Measurements from ENCODE around the gene PIKFYVE.

Gene PIKFYVE

GRCh38 chr2:208251098-208251497 lies 15.0 kb upstream of the PIKFYVE start:
- CTCF ChIA-PET = interaction anchor here (0.6 to 5.2 kb wide), 4 partner anchors 18 to 1470 kb away, joined by 3 to 53 read pairs (median 6); no protein-coding TSS in a partner anchor
- Histone ChIP-seq H3K4me3 (ENCODE audit: low read depth, low read length) (no peak overlapping the region), H3K9me3 (ENCODE audit: control insufficient read depth, insufficient read depth, low read depth, low read length) (no peaks in the 10 kb centered on the region), H3K36me3 (ENCODE audit: control insufficient read depth in 2 of 2, insufficient read depth in 1 of 2, low read length in 2 of 2) (peaks cover 24 to 61% of the 10 kb centered on the region in 2 experiments), H3K4me1 (ENCODE audit: control insufficient read depth, insufficient read depth, low read length) (0 out of 2 replicates have a peak, but pooled peaks cover 2% of the 10 kb centered on the region), H3K27ac (ENCODE audit: extremely low read depth, low read depth, low read length) (no peak overlapping the region)
- POLR2A ChIA-PET = no interaction called here
- TF ChIP-seq ZNF585B (tag by site-specific recombination; IDR thresholded peaks at IDR 0.05) (no peak), IKZF3 (tag by site-specific recombination; IDR thresholded peaks at IDR 0.05) (no peak), SCRT2 (tag by site-specific recombination; IDR thresholded peaks at IDR 0.05) (no peak), ZSCAN5A (tag by site-specific recombination; IDR thresholded peaks at IDR 0.05) (no peak)
- TF ChIP-seq, protein P1, sequence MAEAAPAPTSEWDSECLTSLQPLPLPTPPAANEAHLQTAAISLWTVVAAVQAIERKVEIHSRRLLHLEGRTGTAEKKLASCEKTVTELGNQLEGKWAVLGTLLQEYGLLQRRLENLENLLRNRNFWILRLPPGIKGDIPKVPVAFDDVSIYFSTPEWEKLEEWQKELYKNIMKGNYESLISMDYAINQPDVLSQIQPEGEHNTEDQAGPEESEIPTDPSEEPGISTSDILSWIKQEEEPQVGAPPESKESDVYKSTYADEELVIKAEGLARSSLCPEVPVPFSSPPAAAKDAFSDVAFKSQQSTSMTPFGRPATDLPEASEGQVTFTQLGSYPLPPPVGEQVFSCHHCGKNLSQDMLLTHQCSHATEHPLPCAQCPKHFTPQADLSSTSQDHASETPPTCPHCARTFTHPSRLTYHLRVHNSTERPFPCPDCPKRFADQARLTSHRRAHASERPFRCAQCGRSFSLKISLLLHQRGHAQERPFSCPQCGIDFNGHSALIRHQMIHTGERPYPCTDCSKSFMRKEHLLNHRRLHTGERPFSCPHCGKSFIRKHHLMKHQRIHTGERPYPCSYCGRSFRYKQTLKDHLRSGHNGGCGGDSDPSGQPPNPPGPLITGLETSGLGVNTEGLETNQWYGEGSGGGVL (tag by site-specific recombination; IDR thresholded peaks at IDR 0.05) = no peak
- TF ChIP-seq, protein P2, sequence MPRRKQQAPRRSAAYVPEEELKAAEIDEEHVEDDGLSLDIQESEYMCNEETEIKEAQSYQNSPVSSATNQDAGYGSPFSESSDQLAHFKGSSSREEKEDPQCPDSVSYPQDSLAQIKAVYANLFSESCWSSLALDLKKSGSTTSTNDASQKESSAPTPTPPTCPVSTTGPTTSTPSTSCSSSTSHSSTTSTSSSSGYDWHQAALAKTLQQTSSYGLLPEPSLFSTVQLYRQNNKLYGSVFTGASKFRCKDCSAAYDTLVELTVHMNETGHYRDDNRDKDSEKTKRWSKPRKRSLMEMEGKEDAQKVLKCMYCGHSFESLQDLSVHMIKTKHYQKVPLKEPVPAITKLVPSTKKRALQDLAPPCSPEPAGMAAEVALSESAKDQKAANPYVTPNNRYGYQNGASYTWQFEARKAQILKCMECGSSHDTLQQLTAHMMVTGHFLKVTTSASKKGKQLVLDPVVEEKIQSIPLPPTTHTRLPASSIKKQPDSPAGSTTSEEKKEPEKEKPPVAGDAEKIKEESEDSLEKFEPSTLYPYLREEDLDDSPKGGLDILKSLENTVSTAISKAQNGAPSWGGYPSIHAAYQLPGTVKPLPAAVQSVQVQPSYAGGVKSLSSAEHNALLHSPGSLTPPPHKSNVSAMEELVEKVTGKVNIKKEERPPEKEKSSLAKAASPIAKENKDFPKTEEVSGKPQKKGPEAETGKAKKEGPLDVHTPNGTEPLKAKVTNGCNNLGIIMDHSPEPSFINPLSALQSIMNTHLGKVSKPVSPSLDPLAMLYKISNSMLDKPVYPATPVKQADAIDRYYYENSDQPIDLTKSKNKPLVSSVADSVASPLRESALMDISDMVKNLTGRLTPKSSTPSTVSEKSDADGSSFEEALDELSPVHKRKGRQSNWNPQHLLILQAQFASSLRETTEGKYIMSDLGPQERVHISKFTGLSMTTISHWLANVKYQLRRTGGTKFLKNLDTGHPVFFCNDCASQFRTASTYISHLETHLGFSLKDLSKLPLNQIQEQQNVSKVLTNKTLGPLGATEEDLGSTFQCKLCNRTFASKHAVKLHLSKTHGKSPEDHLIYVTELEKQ (tag by site-specific recombination; IDR thresholded peaks at IDR 0.05; ENCODE audit: borderline replicate concordance) = no peak

GRCh38 chr2:208252716-208253492 lies 13.2 kb upstream of the PIKFYVE start:
- POLR2A ChIA-PET = interaction anchor here (2.9 kb wide), 1 partner anchor 13 kb away, joined by 41 read pairs; the partner anchor contains the start of gene PIKFYVE
- H3K27ac ChIP-seq (ENCODE audit: extremely low read depth, low read depth, low read length) = no peak overlapping the region
- no peaks in the 10 kb centered on the region for H3K9me3 ChIP-seq (ENCODE audit: control insufficient read depth, insufficient read depth, low read depth, low read length)
- TF ChIP-seq ZSCAN30 (tag by site-specific recombination; IDR thresholded peaks at IDR 0.05) (no peak), REPIN1 (tag by site-specific recombination; IDR thresholded peaks at IDR 0.05; ENCODE audit: low read depth) (no peak), ZNF404 (tag by site-specific recombination; IDR thresholded peaks at IDR 0.05) (no peak), ZNF777 (tag by site-specific recombination; IDR thresholded peaks at IDR 0.05; ENCODE audit: borderline replicate concordance) (no peak), GLIS2 (tag by site-specific recombination; IDR thresholded peaks at IDR 0.05) (no peak), ZNF747 (tag by site-specific recombination; IDR thresholded peaks at IDR 0.05) (no peak), ZNF433 (tag by site-specific recombination; IDR thresholded peaks at IDR 0.05; ENCODE audit: low read depth) (no peak), KLF9 (tag by site-specific recombination; IDR thresholded peaks at IDR 0.05; ENCODE audit: low read depth) (no peak), KLF16 (tag by site-specific recombination; IDR thresholded peaks at IDR 0.05) (no peak), ZNF510 (tag by site-specific recombination; IDR thresholded peaks at IDR 0.05; ENCODE audit: insufficient replicate concordance) (no peak), ZNF514 (tag by site-specific recombination; IDR thresholded peaks at IDR 0.05) (no peak), ZFP69B (tag by site-specific recombination; IDR thresholded peaks at IDR 0.05) (no peak), ZBTB26 (tag by site-specific recombination; optimal IDR thresholded peaks at IDR 0.05) (no peak), ZNF501 (tag by site-specific recombination; IDR thresholded peaks at IDR 0.05) (no peak), BCL11B (tag by site-specific recombination; IDR thresholded peaks at IDR 0.05; ENCODE audit: low read depth) (no peak), ZBTB44 (tag by site-specific recombination; IDR thresholded peaks at IDR 0.05) (no peak), ZNF521 (tag by site-specific recombination; IDR thresholded peaks at IDR 0.05) (no peak)
- no peak overlapping the region for H3K4me3 ChIP-seq (ENCODE audit: low read depth, low read length)
- H3K4me1 ChIP-seq (ENCODE audit: control insufficient read depth, insufficient read depth, low read length) = 0 out of 2 replicates have a peak, but pooled peaks cover 2% of the 10 kb centered on the region
- H3K36me3 ChIP-seq (ENCODE audit: control insufficient read depth in 2 of 2, insufficient read depth in 1 of 2, low read length in 2 of 2) = peaks cover 16 to 49% of the 10 kb centered on the region in 2 experiments
- CTCF ChIA-PET = interaction anchor here (0.6 to 5.2 kb wide), 9 partner anchors 11 to 151 kb away, joined by 3 to 53 read pairs (median 4); partner anchors contain the start of gene PIKFYVE
